ENCODE results near the gene LCAT.
"Not testable (repeated sequence)": the region's sequence is repeated elsewhere in the genome, so short reads cannot be mapped to it uniquely, and the experiment has no call there.

The LCAT gene

DNA sequence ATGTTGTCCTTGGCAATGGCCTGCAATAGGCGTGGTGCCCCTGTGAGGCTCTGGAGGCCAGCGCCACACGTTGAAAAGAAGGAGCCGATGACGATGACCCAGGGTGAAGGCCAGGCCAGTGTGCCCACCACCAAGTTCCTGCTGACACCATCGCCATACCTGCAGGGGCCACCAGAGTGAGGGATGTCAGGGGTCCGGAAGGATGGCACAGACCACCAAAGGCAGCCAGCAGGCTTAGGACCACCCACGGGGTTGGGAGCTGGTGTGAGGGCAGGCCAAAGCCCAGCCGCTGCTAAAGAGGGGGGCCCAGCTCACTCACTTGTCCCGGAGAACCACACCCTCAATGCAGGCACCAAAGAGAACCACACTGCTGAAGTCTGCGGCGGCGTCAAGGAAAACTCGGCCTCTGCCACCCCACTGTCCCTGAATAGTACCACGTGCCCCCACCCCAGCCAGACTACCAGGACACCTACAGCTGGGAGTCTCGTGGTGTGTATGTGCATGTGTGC is 6.5 kb upstream of the LCAT start:
- in situ Hi-C loops (cut with MboI; ENCODE audit: low sequenced_read_pairs), result no loop called here

DNA sequence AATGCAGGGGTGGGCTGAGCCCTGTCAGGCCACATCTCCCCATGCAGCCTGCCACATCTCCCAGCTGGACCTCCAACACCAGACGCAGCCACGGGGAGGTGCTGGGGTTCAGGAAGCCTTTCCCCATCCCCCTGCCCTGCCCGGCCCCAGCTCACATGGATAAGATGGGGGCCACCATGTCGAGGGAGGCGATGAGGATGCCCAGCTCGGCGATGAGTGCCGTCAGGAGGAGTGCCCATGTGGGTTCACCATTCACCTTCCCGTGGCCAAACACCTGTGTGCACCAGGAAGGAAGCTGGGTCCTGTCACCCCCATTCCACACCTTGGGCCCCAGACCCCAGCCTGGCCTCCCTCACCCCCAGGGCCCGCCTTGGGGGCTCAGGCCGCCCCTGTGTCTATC is 5.7 kb upstream of the LCAT start:
- in situ Hi-C loops (cut with MboI; ENCODE audit: low sequenced_read_pairs), result no loop called here

DNA sequence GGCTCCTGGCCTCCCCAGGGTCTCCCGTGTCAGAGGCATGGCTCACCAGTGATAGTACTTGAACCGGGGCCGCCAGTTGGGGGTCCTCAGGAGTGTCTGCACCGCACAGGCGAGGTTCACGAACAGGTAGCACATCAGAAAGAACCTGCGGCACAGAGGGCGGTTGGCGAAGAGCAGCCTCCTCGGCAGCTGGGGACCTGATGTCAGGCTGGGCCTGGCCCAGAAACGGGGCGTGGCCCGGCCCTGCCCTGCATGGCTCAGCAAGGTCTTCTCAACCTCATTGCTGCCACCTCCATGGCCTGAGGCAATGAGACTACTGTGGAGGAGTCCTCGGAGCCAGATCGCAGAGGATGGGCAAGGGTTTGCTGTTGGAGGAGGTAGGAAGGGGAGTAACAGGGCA is 4.1 kb upstream of the LCAT start:
- in situ Hi-C loops (cut with MboI; ENCODE audit: low sequenced_read_pairs), result no loop called here

DNA sequence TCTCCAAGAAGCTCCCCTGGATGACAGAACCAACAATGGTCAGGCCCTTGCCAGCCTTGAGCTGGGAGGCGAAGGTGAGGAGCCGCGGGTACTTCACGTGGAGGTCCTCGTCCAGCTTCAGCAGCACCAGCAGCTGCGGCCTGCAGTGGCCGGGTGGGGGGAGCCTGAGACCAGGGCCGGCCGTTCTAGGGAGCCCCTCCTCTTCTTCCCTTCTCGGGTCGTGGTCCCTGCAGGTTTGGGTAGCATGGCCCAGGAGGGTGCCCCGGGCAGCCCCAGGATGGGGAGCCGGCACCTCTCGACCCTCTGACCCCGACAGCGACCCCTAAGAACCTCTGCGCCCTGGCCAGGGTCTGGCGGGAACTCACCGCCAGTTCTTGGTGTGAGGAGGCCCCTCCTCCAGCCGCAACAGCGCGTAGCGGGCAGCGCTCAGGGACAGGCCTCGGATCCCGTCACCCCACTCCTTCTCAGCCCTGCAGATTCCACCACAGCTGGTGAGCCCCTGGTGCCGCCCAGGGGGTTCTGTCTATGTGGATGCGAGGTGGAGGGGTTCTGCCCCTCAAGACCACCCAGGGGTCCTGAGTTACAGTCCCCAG is 3.1 kb upstream of the LCAT start:
- in situ Hi-C loops (cut with MboI; ENCODE audit: low sequenced_read_pairs), result no loop called here

DNA sequence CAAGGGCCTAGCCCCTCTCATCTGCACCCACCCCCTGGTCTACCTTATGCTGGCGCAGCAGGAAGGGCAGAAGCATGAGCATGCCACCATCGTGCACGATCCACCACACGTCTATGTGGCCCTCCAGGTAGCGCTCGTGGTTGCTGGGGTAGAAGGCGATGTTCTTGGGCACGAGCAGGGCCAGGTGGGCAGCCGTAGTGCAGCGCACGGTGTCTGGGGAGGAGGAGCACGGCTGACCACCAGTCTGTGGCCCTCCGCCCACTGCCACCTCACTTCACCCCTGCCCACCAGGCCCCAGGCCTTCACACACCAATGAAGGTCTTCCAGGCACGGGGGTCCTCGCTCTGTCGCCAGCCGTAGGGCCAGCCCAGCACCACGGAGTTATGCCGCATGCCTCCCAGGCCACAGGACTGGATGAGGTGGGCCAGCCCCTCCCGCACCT is 2.2 kb upstream of the LCAT start:
- in situ Hi-C loops (cut with MboI; ENCODE audit: low sequenced_read_pairs), result no loop called here

DNA sequence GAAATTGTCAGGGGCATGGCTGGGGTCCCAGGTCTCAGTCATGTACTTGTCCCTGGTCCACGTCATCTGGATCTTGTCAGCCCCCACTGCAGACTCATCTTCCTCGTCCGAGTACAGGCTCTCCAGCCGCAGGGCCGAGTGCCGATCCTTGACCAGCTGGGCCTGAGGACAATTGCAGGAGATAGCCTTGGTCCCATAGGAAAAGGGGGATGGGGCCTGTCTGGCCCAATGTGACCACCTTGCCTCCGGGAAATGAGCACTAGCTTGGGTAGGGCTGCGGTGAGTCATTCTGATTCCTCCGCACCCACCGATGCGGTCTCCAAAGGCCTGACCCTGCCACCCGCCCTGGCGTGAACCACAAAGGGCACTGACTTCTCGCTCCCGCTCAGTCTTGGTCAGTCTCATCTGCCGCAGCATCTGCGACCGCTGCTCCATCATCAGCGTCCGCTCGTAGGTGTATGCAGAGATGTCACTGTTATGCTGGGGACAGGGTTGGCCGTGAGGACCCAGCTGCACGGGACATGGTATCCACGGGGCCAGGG is 1.5 kb upstream of the LCAT start:
- in situ Hi-C loops (cut with MboI; ENCODE audit: low sequenced_read_pairs), result no loop called here

DNA sequence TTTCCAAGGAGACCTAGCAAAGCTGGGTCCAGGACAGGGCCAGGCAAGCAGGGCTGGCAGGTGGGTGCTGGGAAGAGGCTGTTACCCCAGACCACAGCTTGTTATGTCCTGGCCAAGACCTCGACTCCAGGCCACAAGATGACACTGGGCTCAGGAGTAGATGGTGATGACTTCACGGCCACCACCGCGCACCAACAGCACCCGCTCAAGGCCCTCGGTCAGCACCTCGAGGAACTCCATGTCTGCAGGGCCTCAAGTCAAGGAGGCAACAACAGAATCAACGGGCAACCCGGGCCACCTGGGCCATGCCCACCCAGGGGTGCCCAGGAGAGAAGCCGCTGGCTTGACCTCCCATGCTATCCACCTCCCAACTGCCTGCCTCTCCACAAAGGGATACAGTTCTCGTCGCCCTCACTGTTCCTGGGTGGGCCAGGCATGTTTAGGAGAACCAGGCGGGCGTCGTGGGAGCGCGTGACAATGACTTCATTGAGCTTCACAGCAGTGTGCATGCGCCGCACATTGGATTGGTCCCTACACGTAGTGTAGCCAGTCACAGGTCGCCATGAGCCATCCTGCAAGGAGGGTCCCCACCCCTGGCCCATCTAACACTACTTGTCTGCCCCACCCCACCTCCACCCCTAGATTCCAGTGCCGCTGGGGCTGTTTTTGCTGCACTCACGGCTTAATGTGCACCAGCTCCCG is 921 bp upstream of the LCAT start:
- in situ Hi-C loops (cut with MboI; ENCODE audit: low sequenced_read_pairs), result no loop called here

DNA sequence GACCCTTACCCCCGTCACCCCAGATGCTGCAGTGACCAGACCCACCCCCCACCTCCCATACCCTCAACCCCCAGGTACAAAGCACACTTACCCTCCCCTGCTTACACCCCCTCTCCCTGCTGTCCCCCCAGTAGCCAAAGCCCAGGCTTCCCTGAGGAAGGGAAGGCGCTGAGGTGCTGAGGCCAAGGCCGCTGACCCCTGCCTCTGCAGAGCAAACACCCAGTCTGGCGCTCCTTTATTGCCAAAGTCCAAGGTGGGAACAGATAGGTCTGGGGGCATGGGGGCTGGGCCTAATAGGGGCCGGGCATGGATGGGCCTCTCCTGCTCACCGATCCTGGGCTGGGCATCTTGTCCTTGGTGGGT is 683 bp downstream of the LCAT start:
- in situ Hi-C loops (cut with MboI; ENCODE audit: low sequenced_read_pairs), result no loop called here

DNA sequence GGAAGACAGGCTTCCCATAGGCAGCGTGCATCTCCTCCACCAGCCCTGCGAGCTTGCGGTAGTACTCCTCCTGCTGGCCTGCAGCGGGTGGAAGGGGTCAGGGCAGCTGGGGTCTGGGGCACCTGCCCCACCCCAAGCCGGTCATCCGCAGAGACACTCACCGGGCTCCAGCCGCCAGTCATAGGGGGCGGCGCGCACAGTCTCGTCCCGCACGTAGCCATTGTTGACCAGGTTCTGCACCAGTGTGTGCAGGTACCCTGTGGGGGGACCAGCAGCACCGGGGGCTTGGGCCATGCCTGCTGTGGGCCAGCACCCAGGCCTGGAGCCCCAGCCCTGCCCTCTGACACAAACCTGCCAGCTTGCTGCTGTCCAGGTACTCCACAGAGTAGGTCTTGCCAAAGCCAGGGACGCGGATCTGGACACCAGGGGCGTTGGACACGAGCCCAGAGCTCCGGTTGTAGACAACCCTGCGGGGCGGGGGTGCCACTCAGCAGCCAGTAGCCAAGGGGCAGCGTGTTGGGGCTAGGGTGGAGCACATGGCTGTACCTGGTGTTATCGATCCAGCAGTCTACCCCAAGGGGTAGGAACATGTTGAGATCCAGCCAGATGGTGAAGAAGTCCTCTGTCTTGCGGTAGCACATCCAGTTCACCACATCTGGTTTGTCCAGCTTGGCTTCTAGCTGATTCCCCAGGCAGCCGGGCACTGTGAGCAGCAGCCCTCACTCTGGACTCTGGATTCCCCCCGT is 1.2 kb downstream of the LCAT start:
- in situ Hi-C loops (cut with MboI; ENCODE audit: low sequenced_read_pairs), result no loop called here

DNA sequence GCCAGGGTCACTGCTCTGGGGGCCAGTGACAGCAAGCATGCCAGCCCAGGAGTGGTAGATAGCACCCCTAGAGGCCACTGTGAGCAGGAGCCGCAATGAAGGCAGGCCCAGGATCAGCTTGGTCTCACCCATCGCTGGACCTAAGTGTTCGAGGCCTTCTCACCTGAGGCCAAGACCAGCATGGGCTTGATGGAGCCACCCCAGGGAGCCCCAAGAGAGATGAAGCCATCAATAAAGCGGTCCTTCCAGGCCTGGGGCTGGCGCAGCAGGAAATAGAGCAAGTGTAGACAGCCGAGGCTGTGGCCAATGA is 1.8 kb downstream of the LCAT start:
- in situ Hi-C loops (cut with MboI; ENCODE audit: low sequenced_read_pairs), result no loop called here

DNA sequence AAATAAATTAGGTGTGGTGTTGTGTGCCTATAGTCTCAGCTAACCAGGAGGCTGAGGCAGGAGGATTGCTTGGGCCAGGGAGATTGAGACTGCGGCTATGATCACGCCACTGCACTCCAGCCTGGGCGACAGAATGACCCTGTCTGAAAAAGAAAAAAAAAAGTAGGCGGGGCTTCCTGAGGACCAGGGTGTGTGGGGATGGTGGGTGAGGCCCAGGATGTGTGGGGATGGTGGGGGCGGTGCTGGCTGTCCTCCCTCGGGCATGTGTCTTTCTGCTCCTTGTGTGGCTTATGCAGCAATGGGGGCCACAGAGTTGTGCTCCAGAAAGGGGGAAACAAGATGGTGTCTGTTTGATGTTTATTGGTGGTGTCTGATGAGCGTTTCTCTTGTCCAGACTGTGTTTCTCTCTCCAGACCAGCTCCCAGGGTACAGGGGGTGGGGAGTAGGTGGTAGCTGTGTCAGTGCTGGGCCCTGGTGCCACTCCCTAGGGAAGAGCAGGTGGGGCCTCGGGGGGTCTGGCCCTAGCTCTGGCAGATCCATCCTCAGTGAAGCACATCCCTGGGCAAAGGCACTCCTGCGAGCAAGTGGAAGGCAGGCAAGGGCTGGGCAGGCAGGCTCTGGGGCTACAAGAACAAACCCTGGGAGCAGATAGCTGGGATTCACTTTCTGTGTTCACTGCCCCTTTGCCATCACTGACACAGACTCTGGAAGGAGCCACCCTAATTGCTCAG is 2.3 kb downstream of the LCAT start:
- in situ Hi-C loops (cut with MboI; ENCODE audit: low sequenced_read_pairs), result no loop called here

DNA sequence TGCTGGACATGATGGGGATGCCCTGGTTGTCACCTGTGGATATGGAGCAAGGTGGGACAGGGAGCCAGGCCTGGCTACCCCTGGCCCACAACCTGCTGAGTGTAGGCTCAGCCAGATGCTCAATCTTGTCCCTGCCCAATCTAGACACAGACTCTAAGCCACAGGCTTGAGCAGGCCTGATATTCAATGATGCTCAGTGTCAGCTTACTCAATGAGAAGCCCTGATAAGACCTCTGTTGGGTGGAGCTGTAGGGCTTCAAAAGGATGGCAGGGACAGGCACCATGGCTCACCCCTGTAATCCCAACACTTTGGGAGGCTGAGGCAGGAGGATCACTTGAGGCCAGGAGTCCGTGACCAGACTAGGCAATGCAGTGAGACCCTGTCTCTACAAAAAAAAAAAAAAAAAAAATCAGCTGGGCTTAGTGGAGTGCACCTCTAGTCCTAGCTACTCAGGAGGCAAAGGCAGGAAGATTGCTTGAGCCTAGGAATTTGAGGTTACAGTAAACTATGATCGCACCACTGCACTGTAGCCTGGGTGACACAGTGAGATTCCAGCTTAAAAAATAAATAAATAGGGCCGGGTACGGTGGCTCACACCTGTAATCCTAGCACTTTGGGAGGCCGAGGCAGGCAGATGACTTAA is 3.4 kb downstream of the LCAT start:
- in situ Hi-C loops (cut with MboI; ENCODE audit: low sequenced_read_pairs), result no loop called here

DNA sequence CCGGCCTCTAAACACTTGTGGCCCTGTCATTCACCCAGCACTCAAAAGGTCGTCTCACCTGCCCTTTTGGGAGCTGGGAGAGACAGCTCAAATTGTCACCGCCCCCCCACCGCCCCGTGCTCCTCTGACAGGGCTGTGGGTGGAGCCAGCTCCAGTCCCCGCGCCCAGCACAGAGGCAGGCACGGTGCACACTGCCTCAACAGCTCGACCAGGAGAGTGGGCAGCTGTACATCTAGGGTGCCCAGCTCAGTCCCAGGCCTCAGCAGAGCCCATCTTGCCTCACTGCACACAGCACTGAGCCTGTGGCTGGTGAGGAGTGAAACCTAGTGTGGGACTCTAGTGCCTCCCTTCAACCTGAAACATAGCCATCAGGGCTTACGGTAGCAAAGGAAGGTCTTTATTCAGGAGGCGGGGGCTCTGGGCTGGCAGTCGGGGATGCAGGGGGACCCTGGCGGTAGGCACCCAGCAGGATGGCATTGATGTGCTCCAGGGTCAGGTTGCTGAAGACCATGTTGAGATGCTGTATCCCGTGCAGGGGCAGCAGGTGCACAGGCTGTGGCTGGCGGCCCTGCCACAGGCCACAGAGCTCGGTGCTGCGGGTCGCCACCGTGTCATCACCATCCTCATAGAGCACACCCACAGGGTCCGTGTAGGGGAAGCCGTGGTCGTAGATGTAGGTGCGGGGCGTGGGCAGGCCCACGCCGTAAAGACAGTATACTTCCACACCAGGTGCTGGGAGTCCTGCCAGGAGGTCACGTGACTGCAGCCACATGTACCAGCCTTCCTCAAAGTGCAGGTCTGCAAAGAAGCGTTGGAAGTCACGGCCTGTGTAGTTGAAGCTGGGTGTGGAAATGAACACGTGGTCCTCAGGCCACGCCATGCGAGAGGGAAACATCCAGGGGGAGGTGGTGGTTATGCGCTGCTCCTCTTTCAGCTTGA is 4.1 kb downstream of the LCAT start:
- in situ Hi-C loops (cut with MboI; ENCODE audit: low sequenced_read_pairs), result no loop called here

DNA sequence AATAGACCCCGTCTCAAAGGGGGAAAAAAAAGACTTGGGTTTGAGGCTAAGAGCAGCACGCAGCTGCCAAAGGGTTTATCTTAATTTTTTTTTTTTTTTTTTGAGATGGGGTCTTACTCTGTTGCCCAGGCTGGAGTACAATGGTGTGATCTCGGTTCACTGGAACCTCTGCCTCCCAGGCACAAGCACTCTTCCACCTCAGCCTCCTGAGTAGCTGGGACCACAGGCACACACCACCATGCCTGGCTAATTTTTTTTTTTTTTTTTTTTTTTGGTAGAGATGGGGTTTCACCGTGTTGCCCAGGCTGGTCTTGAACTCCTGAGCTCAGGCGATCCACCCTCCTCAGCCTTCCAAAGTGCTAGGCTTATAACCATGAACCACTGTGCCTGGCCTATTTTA is 6.2 kb downstream of the LCAT start:
- in situ Hi-C loops (cut with MboI; ENCODE audit: low sequenced_read_pairs), result not testable (repeated sequence)

DNA sequence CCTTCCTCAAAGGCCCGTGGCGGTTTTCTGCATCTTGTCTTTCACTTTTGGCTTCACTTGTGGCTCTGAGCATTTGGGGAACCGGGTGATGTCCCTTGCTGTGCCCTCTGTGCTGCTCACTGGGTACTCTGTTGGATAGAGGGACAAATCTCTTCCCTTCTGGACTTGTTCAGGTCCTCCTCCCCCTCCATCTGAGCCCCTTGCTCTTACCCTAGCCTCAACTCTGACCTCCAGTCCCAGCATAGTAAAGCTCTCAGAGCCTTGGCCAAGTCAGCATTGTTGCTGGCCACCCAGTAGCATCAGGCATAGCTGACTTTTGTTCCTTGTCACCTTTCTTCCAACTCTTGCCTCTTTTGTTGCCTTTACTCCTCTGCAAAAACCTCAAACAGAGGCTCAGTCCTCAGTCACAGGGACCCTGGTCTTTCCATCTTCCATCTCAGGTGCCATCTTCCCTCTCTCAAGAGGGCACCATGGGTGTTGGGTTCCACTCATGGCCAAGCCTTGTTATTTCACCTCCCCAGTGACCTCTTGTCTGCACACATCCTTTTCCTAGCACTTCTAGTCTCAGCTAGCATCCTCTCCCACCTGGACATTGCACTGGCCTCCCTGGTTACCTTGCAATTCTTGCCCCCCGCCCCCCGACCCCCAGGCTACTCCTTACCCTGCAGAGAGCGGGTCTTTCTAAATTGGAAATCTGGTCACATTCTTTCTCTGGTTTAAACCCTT is 6.9 kb downstream of the LCAT start:
- in situ Hi-C loops (cut with MboI; ENCODE audit: low sequenced_read_pairs), result no loop called here

DNA sequence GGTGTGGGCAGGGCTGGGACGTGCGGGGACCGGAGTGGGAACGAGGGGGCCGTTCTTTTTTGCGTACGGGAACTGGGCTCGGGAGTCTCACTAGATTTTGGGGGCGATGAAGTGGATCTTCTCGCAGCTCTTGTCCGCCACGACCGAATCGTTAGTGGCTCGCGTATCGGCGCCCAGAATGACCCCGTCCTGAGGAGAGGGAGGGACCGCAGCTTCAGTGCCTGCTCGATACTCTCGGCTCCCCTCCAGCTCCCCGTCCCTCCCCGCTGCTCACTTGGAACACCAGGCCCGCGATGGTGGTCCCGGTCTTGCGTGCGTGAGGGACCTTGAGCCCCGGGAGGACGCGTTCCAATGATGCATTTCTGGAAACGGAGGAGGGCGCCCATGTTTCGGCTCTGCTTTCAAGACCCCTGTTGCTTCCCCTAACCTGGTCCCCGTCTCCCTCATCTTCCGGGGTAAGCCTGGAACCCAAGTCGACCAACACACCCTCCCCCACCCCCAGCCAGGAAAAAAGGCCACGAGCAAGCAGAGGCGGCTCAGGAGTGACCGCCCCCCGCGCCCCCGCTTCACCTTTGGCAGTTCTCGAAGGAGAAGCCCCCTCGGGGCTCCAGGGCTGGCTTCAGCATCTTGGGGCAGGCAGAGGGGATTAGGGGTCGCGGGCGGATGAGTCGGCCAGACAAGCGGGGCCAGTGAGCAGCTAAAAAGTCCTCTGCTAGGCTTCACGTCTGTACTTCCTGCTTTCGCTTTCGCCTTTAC is 7.6 kb downstream of the LCAT start, which contains the start of gene PSMB10:
Gene PSMB10 (minus strand): TSS at position 727 of the 756 bp plus-strand sequence. CDS start 101 bp downstream, at position 626.
- in situ Hi-C loops (cut with MboI; ENCODE audit: low sequenced_read_pairs), result no loop called here

DNA sequence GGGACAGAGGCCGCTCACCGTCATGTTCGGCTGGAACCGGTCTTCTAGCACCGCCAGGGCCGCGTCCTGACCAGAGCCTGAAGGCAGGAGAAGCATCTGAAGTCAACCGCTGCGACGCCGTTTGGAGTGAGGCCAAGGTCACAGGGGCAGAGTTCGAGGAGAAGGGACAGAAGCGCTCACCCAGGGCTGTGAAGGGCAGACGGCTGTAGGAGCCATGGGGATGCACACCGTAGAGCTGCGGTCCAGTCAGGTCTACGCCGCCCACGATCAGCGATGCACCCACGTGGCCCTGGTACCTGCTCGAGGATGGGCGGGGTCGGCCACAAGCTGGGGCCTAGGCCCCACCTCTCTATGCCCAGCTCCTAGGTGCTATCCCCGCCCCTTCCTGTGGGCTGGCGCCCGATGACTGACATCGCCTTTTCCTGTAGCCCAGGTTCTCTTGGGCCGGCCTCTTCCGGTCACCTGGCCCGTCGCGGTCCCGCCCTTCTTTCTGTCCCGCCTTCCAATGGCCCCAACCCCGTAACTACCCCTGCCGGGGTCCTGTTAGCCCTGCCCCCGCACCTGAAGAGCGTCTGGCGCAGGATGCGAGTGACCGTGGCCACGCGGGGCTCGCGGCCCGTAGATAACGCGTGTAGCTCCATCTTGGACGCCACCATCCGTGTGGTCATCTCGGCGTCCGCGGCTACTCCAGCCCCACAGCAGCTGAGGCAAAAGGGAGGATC is 8.4 kb downstream of the LCAT start:
- in situ Hi-C loops (cut with MboI; ENCODE audit: low sequenced_read_pairs), result no loop called here

DNA sequence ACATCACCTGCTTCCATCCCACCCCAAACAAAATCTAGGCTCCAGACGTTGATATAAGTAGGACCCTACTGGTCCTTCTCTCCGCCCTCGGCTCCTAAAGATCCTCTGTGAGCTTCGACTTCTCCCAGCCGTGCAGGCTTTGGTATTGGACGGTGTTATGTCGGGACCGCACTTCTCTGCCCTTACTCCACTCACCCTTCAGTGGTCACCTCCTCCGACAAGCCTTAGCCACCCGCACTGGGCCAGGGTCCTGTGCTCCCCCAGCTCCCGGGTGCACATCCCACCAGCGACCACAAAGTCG is 8.9 kb downstream of the LCAT start:
- in situ Hi-C loops (cut with MboI; ENCODE audit: low sequenced_read_pairs), result no loop called here
